Activated naive CD4-positive, alpha-beta T cell (primary cell): ENCODE results near the gene SLIRP.
"Not testable (repeated sequence)": the region's sequence is repeated elsewhere in the genome, so short reads cannot be mapped to it uniquely, and the experiment has no call there.

ENCODE experiments used
- DNase-seq, 4 experiments: peaks; one replicate each; lab custom pipeline; 2025; lab: John Stamatoyannopoulos, UW

The SLIRP gene

GRCh38 chr14:77746064-77746702 lies 38.3 kb downstream of the SLIRP start:
- no peak for DNase-seq

DNA sequence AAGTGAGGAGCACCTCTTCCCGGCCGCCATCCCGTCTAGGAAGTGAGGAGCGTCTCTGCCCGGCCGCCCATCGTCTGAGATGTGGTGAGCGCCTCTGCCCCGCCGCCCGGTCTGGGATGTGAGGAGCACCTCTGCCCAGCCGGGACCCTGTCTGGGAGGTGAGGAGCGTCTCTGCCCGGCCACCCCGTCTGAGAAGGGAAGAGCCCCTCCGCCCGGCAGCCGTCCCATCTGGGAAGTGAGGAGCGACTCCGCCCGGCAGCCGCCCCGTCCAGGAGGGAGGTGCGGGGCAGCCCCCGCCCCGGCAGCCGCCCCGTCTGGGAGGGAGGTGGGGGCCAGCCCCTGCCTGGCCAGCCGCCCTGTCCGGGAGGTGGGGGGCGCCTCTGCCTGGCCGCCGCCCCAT lies 39.5 kb downstream of the SLIRP start:
- DNase-seq: not testable (repeated sequence)

DNA sequence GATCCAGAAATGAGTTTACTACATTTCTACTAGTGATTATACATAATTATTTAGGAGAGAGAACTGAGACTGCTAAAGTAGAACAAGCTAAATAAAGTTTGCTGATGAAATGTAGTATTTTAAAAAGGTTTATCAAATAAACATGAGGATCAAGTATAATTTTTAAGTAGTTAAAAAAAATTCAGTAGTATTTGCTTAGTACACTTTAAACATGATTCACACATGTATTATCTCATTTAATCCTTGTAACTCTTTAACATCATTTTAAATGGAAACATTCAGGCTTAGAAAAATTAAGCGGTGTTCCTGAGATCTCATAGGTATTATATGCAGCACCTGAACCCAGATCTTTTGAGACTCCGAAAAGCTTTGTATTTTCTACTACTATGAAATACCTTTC lies 44.4 kb downstream of the SLIRP start:
- no peak for DNase-seq

- no peak for DNase-seq
Observed at GRCh38 chr14:77752799-77753516, 45.1 kb downstream of the SLIRP start.

DNA sequence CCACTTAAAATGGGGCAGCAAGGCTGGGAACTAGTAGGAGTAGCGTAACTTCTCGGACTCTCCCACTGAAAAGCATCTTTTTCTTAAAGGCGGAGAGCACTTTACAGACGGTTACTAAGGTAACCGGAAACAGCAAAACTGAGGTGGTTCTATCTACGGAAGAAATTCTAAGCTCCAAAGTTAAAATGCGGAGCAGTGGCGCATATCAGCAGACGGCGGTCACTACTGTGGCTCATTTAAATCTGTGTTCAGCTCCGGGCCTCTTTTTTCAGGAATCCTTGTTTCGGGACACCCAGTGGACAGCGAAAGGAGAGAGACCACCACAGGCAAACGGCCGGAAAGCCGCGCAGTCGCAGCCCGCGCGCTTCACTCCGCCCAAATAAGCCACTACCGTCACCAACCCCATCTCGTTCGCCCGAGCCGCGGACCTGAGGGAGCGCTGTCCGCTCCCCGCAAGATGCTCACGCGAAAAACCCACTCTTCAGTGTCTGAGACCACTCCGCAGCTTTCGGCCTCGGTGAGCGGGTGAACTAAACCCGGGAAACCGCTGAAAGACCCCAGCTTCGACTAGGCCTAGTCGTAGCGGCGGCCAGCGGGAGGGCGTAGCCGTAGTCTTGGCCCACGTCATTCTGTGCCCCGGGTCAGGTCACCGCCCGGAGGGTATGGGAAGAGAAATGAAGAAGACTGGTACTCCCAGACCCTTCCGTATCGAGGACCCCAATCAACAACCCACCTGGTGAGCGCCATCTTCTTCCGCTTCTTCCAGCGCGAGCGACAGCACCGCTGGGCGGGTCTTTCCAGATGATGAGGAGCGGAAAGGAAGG lies 52.7 kb downstream of the SLIRP start, which contains the start of gene SNW1:
Gene SNW1 (minus strand): TSS at position 776 of the 824 bp plus-strand sequence. CDS start 29 bp downstream, at position 747.
- DNase-seq: peak; percentile 60 to 83 (median 74)

DNA sequence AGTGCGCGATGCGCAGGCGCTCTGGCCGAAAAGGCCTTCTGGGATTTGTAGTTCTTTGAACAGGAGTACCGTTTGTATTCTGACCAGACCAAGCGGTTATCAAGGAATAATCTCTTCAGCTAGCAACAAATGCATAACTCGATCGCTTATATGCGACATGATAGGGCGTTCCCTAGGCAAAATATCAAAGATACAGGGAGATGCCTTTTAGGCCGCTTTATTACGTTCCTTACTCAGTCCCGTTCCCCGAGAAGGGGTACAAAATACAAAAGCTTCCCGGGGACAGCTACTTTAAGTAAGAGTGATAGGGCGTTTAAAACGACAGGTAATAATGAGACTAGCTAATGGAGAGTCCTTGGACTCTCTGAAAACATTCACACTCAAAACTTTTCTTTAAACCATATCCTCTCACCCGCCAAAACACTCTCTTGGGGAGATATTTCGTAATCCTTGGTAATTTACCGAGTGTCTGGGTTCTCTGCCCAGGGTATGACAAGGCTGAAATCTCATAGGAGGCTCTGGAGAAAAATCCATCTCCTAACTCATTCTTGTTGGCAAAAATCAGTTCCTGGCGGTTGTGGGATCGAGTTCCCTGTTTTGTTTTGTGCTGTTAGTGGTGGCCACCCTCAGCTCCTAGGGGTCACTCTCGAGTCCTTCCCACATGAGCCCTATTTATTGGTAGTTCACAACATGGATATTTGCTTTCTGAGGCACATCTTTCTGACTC lies 53.5 kb downstream of the SLIRP start:
- DNase-seq: no peak

DNA sequence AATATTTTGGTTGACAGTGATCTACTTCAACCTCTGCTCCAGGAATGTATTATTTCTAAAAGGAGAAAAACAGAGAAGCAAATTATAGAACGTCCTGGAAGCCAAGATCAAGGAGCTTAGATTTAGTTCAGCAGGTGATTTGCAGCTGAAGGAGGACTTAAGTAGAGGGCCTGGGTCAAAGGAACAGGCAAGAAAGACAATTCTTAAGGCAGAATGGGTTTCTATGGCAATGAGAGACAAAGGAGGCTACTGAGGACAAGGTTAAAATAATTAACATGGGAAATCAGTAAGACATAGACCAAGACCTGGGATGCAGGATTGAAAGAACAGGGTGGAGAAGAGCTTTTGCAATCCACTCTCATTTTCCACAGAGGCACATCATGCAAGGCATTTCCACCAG lies 55.4 kb downstream of the SLIRP start:
- no peak for DNase-seq

- no peak for DNase-seq
Observed at GRCh38 chr14:77763978-77764377, 56.1 kb downstream of the SLIRP start.
